Mesenchymal stem cell (in vitro differentiated cells and primary cell): ENCODE results near the gene ERG28.

ENCODE experiments used
- DNase-seq: peaks from one replicate; pipeline ENCODE4 v3.0.0-alpha.2; 2013
- H2AFZ ChIP-seq: one replicate; pipeline ENCODE4 v1.6.1; 2013; ENCODE audit warnings: low read depth, mild to moderate bottlenecking, control low read depth, inconsistent platforms, low read length, moderate library complexity
- H2AK5ac ChIP-seq: 2 replicates; pipeline ENCODE4 v1.6.1; 2013; ENCODE audit warnings: low read length, moderate library complexity, mild to moderate bottlenecking, inconsistent platforms; ENCODE audit not compliant: severe bottlenecking
- H2BK120ac ChIP-seq: one replicate; pipeline ENCODE4 v1.6.1; 2013; ENCODE audit warnings: low read depth, mild to moderate bottlenecking, inconsistent platforms, low read length, moderate library complexity
- H2BK12ac ChIP-seq, 2 experiments: one replicate each; pipeline ENCODE4 v1.6.1; 2013; ENCODE audit warnings: inconsistent platforms in 2 of 2, low read length in 2 of 2, mild to moderate bottlenecking in 2 of 2, moderate library complexity in 2 of 2, control low read depth in 1 of 2
- H2BK15ac ChIP-seq: one replicate; pipeline ENCODE4 v1.6.1; 2013; ENCODE audit warnings: mild to moderate bottlenecking, low read depth, inconsistent platforms; ENCODE audit not compliant: poor library complexity, severe bottlenecking
- H2BK5ac ChIP-seq: 2 replicates; pipeline ENCODE4 v1.6.1; 2013; ENCODE audit warnings: low read depth, mild to moderate bottlenecking, low read length, control low read depth, inconsistent platforms; ENCODE audit not compliant: poor library complexity, severe bottlenecking
- H3K14ac ChIP-seq, 2 experiments: one replicate each; pipeline ENCODE4 v1.6.1; 2013; ENCODE audit warnings: inconsistent platforms in 2 of 2, low read length in 2 of 2, control low read depth in 1 of 2, mild to moderate bottlenecking in 1 of 2, moderate library complexity in 1 of 2
- H3K18ac ChIP-seq, 2 experiments: one replicate each; pipeline ENCODE4 v1.6.1; 2013; ENCODE audit warnings: inconsistent platforms in 2 of 2, low read length in 2 of 2, control low read depth in 1 of 2, low read depth in 1 of 2, mild to moderate bottlenecking in 1 of 2
- H3K23ac ChIP-seq, 2 experiments: one replicate each; pipeline ENCODE4 v1.6.1; 2013; ENCODE audit warnings: inconsistent platforms in 2 of 2, low read length in 2 of 2, mild to moderate bottlenecking in 2 of 2, moderate library complexity in 2 of 2, control low read depth in 1 of 2
- H3K27ac ChIP-seq: 2 replicates; pipeline ENCODE4 v1.5.1; 2013; ENCODE audit warnings: mild to moderate bottlenecking, moderate library complexity, low read length, control low read depth, inconsistent platforms; ENCODE audit not compliant: poor library complexity, severe bottlenecking
- H3K27me3 ChIP-seq, 2 experiments: 2 replicates each; pipeline versions ENCODE4 v1.6.1 to v1.7.0; 2013; ENCODE audit warnings: low read length in 2 of 2, mild to moderate bottlenecking in 2 of 2, moderate library complexity in 2 of 2, control low read depth in 1 of 2, inconsistent platforms in 1 of 2; ENCODE audit not compliant: control insufficient read depth in 1 of 2, insufficient read depth in 1 of 2
- H3K36me3 ChIP-seq, 2 experiments: 2 replicates each; pipeline versions ENCODE4 v1.6.1 to v1.7.0; 2013; ENCODE audit warnings: low read length in 2 of 2, control low read depth in 1 of 2, inconsistent platforms in 1 of 2, low read depth in 1 of 2, mild to moderate bottlenecking in 1 of 2; ENCODE audit not compliant: insufficient read depth in 2 of 2, control insufficient read depth in 1 of 2
- H3K4ac ChIP-seq, 2 experiments: one replicate each; pipeline ENCODE4 v1.6.1; 2013; ENCODE audit warnings: inconsistent platforms in 2 of 2, low read length in 2 of 2, mild to moderate bottlenecking in 2 of 2, moderate library complexity in 2 of 2, control low read depth in 1 of 2, low read depth in 1 of 2
- H3K4me1 ChIP-seq: 2 replicates; pipeline ENCODE4 v1.6.1; 2013; ENCODE audit warnings: low read depth, low read length, control low read depth; ENCODE audit not compliant: control insufficient read depth, insufficient read depth
- H3K4me2 ChIP-seq: 2 replicates; pipeline ENCODE4 v1.6.1; 2013; ENCODE audit warnings: low read length, mild to moderate bottlenecking, inconsistent platforms; ENCODE audit not compliant: poor library complexity, severe bottlenecking
- H3K4me3 ChIP-seq, 2 experiments: 2 replicates each; pipeline versions ENCODE4 v1.5.1 to v1.7.0; 2013; ENCODE audit warnings: low read length in 2 of 2, mild to moderate bottlenecking in 2 of 2, control low read depth in 1 of 2, low read depth in 1 of 2; ENCODE audit not compliant: insufficient read depth in 1 of 2
- H3K79me1 ChIP-seq: replicated peaks from 2 replicates; pipeline ENCODE4 v1.6.1; 2013; ENCODE audit warnings: mild to moderate bottlenecking, control low read depth, low read length, inconsistent platforms; ENCODE audit not compliant: poor library complexity, severe bottlenecking
- H3K9ac ChIP-seq: 2 replicates; pipeline ENCODE4 v1.7.0; 2013; ENCODE audit warnings: mild to moderate bottlenecking, low read length, moderate library complexity
- H3K9me3 ChIP-seq: 2 replicates; pipeline ENCODE4 v1.7.0; 2013; ENCODE audit warnings: mild to moderate bottlenecking, low read length; ENCODE audit not compliant: control insufficient read depth
- H4K8ac ChIP-seq: one replicate; pipeline ENCODE4 v1.6.1; 2013; ENCODE audit warnings: inconsistent platforms, mild to moderate bottlenecking, low read length, moderate library complexity
- H4K91ac ChIP-seq: one replicate; pipeline ENCODE4 v1.6.1; 2013; ENCODE audit warnings: mild to moderate bottlenecking, low read length, inconsistent platforms
- WGBS: methylation state at CpG from one replicate; pipeline ENCODE4 v1.1.7; 2013; ENCODE audit warnings: mixed read lengths; 5-methylcytosine and 5-hydroxymethylcytosine counted together

Gene ERG28

DNA sequence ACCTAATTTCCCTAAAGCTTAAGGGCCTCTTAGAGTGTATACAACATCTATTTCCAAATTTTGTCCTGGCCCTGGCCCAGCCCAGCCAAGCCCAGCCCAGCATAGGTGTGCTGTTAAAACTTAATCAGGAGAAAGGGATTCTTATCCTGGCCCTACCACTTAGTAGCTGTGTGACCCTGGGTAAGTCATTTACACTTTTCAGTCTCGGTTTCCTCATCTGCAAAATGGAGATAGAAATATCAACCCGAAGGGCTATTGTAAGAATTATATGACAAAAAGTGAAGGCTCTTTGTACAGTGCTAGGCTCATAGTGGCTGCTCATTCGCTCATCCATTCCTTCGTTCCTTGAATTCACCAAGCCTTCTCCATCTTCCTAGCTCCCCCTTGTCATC is 442 bp downstream of the ERG28 start:
- Histone ChIP-seq H3K14ac (no peak overlapping the region), H2BK15ac (no peak overlapping the region), H3K4me3 (peak overlapping the region; percentile 71 to 88), H2AK5ac (no peak overlapping the region), H2BK120ac (no peak overlapping the region), H3K27me3 (no peaks in the 10 kb centered on the region), H3K9me3 (no peaks in the 10 kb centered on the region), H3K9ac (peak overlapping the region; percentile 94), H3K23ac (no peak overlapping the region), H2BK5ac (no peak overlapping the region), H3K4me2 (peak overlapping the region; percentile 73), H3K4me1 (peaks cover 5% of the 10 kb centered on the region), H4K91ac (no peak overlapping the region), H3K36me3 (peaks cover 1 to 44% of the 10 kb centered on the region in 2 experiments), H2BK12ac (peak overlapping the region in 1 of 2 experiments; percentile 45), H3K79me1 (peaks cover 24% of the 10 kb centered on the region), H3K27ac (peak overlapping the region; percentile 18), H4K8ac (peak overlapping the region; percentile 71), H3K4ac (peak overlapping the region in 1 of 2 experiments; percentile 40), H2AFZ (no peak overlapping the region), H3K18ac (peak overlapping the region; percentile 61 to 77)
- WGBS, result 7% methylated on average over 3 of the region's 4 CpGs
- no peak for DNase-seq

DNA sequence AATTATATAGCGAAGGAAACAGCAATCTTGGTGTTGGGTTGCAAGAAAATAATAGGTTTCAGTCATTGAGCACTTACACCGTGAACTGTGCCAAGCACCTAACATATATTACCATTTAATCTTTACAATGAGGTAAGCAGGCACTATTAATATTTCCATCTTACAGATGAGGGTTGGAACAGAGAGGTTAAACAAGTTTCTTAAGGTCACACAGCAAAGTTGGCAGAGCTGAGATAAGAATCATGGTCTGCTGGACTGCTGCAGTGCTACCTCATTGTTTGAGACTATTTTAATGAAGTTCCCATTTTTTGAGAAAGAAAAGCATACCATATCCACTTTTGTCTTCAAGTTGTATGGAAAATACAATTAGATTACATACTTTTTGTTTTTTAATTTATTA is 1.7 kb downstream of the ERG28 start:
- no peak overlapping the region for H3K14ac ChIP-seq
- no peak overlapping the region for H3K18ac ChIP-seq
- no peak overlapping the region for H3K4me2 ChIP-seq
- H4K91ac ChIP-seq, result no peak overlapping the region
- no peak overlapping the region for H2BK120ac ChIP-seq
- no peak overlapping the region for H2BK15ac ChIP-seq
- no peak overlapping the region for H4K8ac ChIP-seq
- no peak overlapping the region for H3K9ac ChIP-seq
- no peak overlapping the region for H3K4ac ChIP-seq
- peaks cover 25% of the 10 kb centered on the region for H3K79me1 ChIP-seq
- no peak overlapping the region for H2BK12ac ChIP-seq
- no peak overlapping the region for H2BK5ac ChIP-seq
- no peak overlapping the region for H3K4me3 ChIP-seq
- peaks cover 6 to 42% of the 10 kb centered on the region in 2 experiments for H3K36me3 ChIP-seq
- peaks cover 5% of the 10 kb centered on the region for H3K4me1 ChIP-seq
- no CpG with 5 or more reads among the region's 2 CpGs for WGBS
- DNase-seq, result no peak
- H3K23ac ChIP-seq, result no peak overlapping the region
- no peak overlapping the region for H3K27ac ChIP-seq
- H3K9me3 ChIP-seq, result no peaks in the 10 kb centered on the region
- no peak overlapping the region for H2AFZ ChIP-seq
- H3K27me3 ChIP-seq, result no peaks in the 10 kb centered on the region
- no peak overlapping the region for H2AK5ac ChIP-seq

DNA sequence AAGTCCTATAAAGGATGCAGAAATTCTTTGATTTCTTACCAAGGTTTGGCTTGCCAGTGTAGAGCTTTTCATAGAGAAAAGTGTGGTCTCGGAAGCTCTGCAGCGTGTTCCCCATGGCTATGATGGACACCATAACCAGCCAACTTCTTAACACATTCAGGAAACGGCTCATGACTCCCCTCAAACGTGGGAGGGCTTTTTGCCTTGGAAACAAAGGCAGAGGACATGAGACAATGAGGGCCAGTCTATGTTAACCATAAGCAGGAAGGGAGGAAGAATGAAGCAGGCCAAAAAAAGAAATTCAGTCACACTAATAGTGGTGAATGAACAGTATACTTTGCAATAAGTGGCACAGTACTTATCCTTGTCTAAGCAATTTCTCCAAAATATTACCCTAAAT is 3.3 kb downstream of the ERG28 start:
- Histone ChIP-seq H2AK5ac (no peak overlapping the region), H3K23ac (no peak overlapping the region), H3K9me3 (no peaks in the 10 kb centered on the region), H3K4me2 (no peak overlapping the region), H2BK5ac (no peak overlapping the region), H3K36me3 (peaks cover 13 to 38% of the 10 kb centered on the region in 2 experiments), H4K8ac (no peak overlapping the region), H3K18ac (no peak overlapping the region), H3K4me3 (no peak overlapping the region), H2AFZ (no peak overlapping the region), H3K14ac (no peak overlapping the region), H3K79me1 (peaks cover 27% of the 10 kb centered on the region), H3K4me1 (peaks cover 5% of the 10 kb centered on the region), H3K27me3 (no peaks in the 10 kb centered on the region), H3K9ac (no peak overlapping the region), H2BK15ac (no peak overlapping the region), H3K27ac (no peak overlapping the region), H2BK12ac (no peak overlapping the region), H2BK120ac (no peak overlapping the region), H3K4ac (no peak overlapping the region), H4K91ac (no peak overlapping the region)
- 94% methylated on average over 3 of the region's 4 CpGs for WGBS
- DNase-seq, result no peak

DNA sequence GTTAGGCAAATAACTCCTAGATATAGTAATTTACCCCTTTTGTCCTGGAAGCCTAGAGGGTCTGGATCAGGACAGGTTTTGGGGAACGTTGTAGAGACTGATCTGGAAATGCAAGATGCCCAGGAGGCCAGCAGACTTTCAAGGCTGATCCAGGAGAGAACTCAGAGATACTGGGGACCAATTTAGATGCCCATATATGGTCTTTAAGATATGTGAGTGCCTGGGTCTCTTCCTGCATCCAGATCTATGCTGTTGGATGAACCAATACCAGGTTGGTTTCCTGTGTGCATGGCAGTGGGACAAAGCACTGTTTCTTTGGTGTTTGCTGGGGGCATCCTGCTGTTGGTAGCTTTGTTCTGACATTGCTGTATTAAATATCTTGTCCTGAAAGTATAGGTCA is 5.4 kb downstream of the ERG28 start:
- Histone ChIP-seq H3K79me1 (peaks cover 40% of the 10 kb centered on the region), H3K4me1 (peaks cover 9% of the 10 kb centered on the region), H3K27ac (no peak overlapping the region), H4K8ac (no peak overlapping the region), H3K27me3 (no peaks in the 10 kb centered on the region), H3K4ac (no peak overlapping the region), H2BK120ac (peak overlapping the region; percentile 68), H3K9me3 (no peaks in the 10 kb centered on the region), H4K91ac (no peak overlapping the region), H3K9ac (no peak overlapping the region), H3K14ac (no peak overlapping the region), H2BK15ac (no peak overlapping the region), H3K23ac (no peak overlapping the region), H2BK12ac (no peak overlapping the region), H2AFZ (no peak overlapping the region), H2BK5ac (no peak overlapping the region), H3K4me2 (no peak overlapping the region), H3K36me3 (peaks cover 30 to 59% of the 10 kb centered on the region in 2 experiments), H2AK5ac (no peak overlapping the region), H3K18ac (no peak overlapping the region), H3K4me3 (no peak overlapping the region)
- WGBS, result 0% methylated on average over 1 of the region's 1 CpG
- DNase-seq, result no peak
